Activated T-helper 1 cell treated with anti-CD3 and anti-CD28 coated beads, Interleukin-12 subunit alpha, Interleukin-12 subunit beta, Interleukin-2, Interleukin-4 antibody, amounts not matched to agents 30 ng/mL and 10 ng/mL and 1 ng/mL, durations not matched to agents 14 hours and 24 hours and 36 hours (primary cell): Measurements from ENCODE around the gene BPIFB3. TPM values are rescaled to one million over a fixed set of nuclear protein-coding genes. Genes with fewer than 3 reads are reported as not detected.
"Not testable (repeated sequence)": the region's sequence is repeated elsewhere in the genome, so short reads cannot be mapped to it uniquely, and the experiment has no call there.

Experiments used
- DNase-seq: peaks from one replicate; pipeline ENCODE4 v3.0.0; 2021; ENCODE audit warnings: low spot score
- H3K27ac Mint-ChIP-seq: one replicate; pipeline ENCODE4 v1.8.0; 2021; ENCODE audit warnings: mild to moderate bottlenecking, mixed read lengths
- H3K27me3 Mint-ChIP-seq: one replicate; pipeline ENCODE4 v1.8.0; 2022; ENCODE audit warnings: mild to moderate bottlenecking, moderate library complexity, mixed read lengths; ENCODE audit not compliant: insufficient read depth
- H3K36me3 Mint-ChIP-seq: one replicate; pipeline ENCODE4 v1.8.0; 2021; ENCODE audit warnings: low read depth, mixed read lengths
- H3K4me1 Mint-ChIP-seq: one replicate; pipeline ENCODE4 v1.8.0; 2021; ENCODE audit warnings: low read depth, mixed read lengths
- H3K4me3 Mint-ChIP-seq: one replicate; pipeline ENCODE4 v1.8.0; 2021; ENCODE audit warnings: mild to moderate bottlenecking, moderate library complexity, mixed read lengths
- H3K9me3 Mint-ChIP-seq: one replicate; pipeline ENCODE4 v1.8.0; 2021; ENCODE audit warnings: mixed read lengths
- intact Hi-C: fragments of 100-400 bp; cut with micrococcal nuclease; formaldehyde crosslinking; loops from one replicate; pipeline ENCODE4 v1.15.1; 2024
- total RNA-seq: library from RNA; stranded (reverse); gene quantifications from 2 replicates; pipeline ENCODE4 v1.2.3, GENCODE V29; 2022

The BPIFB3 gene
- total RNA-seq, 1 donor from 2014 or later: not detected

DNA sequence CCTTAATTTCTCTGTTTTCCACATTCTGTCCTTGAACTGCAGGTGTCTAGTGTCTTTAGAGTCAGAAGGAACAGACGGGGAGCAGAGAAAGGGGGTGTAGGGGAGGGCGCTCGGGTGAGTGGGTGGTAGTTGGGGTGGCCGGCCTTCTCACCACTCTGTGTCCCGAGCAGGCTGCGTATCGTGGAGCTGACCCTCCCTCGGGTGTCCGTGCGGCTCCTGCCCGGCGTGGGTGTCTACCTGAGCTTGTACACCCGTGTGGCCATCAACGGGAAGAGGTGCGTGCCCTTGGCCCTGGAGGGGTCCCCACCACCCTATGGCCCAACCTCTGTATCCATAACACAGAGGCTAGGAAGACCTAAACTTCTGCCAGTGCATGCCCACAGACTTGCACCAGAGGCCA lies 31.0 kb downstream of the BPIFB3 start:
- Mint-ChIP-seq H3K9me3 (no peaks in the 10 kb centered on the region), H3K27ac (no peak overlapping the region), H3K36me3 (no peaks in the 10 kb centered on the region), H3K4me1 (no peaks in the 10 kb centered on the region), H3K27me3 (peaks cover 3% of the 10 kb centered on the region), H3K4me3 (no peak overlapping the region)
- no peak for DNase-seq
- intact Hi-C loops: no loop called here

DNA sequence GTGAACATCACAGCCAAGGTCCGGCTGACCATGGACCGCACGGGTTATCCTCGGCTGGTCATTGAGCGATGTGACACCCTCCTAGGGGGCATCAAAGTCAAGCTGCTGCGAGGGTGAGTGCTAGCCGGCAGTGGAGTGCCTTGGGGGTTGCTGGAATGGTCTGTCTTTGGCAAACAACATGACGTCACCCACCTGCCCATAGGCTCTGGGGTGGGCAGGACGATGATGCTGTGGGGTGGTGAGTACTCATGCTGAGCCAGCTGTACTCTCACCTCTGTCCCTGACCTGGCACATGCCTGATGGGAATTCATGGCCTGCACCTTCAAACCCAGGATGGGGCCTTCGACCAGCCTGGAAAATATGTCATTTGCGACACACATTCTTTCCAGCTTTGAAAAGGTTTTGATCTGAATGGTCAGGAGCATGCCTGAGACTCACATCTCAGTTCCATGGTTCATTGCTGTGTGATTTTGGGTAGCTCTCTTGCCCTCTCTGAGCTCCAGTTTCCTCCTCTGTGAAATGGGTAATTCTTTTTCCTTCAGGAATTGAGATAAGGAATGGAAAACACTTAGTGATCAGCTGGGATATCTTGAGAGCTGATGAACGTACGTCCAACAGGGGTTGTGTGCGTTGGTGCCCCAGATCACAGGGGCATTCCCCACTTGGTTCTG lies 32.5 kb downstream of the BPIFB3 start:
- H3K4me3 Mint-ChIP-seq: no peak overlapping the region
- DNase-seq: no peak
- H3K27me3 Mint-ChIP-seq: peaks cover 3% of the 10 kb centered on the region
- no peaks in the 10 kb centered on the region for H3K4me1 Mint-ChIP-seq
- H3K9me3 Mint-ChIP-seq: no peaks in the 10 kb centered on the region
- intact Hi-C loops: no loop called here
- H3K36me3 Mint-ChIP-seq: no peaks in the 10 kb centered on the region
- no peak overlapping the region for H3K27ac Mint-ChIP-seq

DNA sequence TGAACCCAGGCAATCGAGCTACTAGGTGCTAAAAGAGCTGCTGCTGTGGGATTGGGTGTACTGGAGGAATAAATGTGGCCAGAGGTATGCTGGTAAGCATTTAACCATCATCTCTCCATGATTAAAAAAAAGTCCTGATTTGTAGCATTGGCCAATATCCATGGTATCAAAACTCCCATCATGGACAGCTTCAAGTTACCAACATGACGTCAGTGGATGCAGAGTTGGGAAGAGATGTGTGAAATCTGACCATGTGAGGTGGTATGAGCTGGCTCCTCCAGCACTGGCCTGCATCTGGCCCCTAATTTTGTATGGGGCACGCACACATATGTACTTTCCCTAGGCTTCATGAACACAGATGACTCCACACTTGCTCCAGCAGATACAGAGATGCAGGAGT lies 37.4 kb downstream of the BPIFB3 start:
- Mint-ChIP-seq H3K27ac (no peak overlapping the region), H3K36me3 (no peaks in the 10 kb centered on the region), H3K9me3 (no peaks in the 10 kb centered on the region), H3K4me1 (no peaks in the 10 kb centered on the region), H3K4me3 (no peak overlapping the region), H3K27me3 (no peaks in the 10 kb centered on the region)
- intact Hi-C loops: no loop called here
- DNase-seq: no peak

DNA sequence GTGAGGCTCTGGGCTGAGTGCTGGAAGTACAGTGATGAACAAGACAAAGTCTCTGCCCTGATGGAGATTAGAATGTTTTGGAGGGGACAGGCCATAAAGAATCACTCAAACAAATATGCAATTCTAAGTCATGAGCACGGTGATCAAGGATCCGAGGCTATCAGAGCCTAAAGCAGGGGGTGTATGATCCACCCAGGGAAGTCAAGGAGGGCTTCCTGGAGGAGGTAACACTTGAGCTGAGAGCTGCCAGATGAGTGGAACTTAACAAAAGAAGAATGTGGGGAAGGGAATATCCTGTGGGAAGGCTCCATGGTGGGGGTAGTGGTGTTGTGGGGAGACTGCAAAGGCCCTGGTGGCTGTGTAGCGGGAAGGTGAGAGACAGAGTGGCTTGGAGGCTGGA lies 38.0 kb downstream of the BPIFB3 start:
- no peaks in the 10 kb centered on the region for H3K27me3 Mint-ChIP-seq
- H3K9me3 Mint-ChIP-seq: no peaks in the 10 kb centered on the region
- H3K27ac Mint-ChIP-seq: no peak overlapping the region
- no peaks in the 10 kb centered on the region for H3K36me3 Mint-ChIP-seq
- no peaks in the 10 kb centered on the region for H3K4me1 Mint-ChIP-seq
- no peak overlapping the region for H3K4me3 Mint-ChIP-seq
- intact Hi-C loops: no loop called here
- no peak for DNase-seq

DNA sequence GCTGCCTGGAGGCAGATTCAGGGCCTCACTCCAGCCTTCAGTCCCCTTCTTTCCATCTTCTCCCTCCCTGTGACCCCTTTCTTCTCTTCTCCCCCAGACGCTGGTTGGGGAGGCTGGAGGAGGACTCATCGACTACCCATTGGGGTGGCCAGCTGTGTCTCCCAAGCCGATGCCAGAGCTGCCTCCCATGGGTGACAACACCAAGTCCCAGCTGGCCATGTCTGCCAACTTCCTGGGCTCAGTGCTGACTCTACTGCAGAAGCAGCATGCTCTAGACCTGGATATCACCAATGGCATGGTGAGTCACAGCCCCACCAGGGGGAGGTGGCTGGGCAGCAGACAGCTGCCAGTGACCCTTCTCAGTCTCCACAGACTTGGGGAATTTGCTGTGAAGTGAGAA lies 38.7 kb downstream of the BPIFB3 start:
- Mint-ChIP-seq H3K27ac (no peak overlapping the region), H3K36me3 (no peaks in the 10 kb centered on the region), H3K27me3 (no peaks in the 10 kb centered on the region), H3K9me3 (no peaks in the 10 kb centered on the region), H3K4me3 (no peak overlapping the region), H3K4me1 (no peaks in the 10 kb centered on the region)
- no peak for DNase-seq
- intact Hi-C loops: no loop called here

DNA sequence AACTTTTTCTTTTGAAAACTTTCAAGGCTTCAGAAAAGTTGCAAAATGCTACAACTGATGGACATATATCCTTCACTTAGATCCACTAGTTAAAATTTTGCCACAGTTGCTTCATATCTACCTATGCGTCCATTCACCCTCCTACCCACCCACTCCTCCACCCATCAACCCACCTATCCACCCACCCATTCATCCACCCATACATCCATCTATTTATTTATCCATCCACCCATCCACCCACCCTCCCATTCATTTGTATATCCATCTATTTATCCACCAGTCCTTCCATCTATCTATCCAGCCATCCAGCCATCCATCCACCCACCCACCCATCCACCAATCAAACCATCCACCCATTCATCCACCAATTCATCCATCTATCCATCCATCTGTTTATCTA lies 39.4 kb downstream of the BPIFB3 start:
- intact Hi-C loops: no loop called here
- no peak overlapping the region for H3K27ac Mint-ChIP-seq
- no peak for DNase-seq
- H3K9me3 Mint-ChIP-seq: no peaks in the 10 kb centered on the region
- no peaks in the 10 kb centered on the region for H3K4me1 Mint-ChIP-seq
- H3K36me3 Mint-ChIP-seq: no peaks in the 10 kb centered on the region
- no peaks in the 10 kb centered on the region for H3K27me3 Mint-ChIP-seq
- no peak overlapping the region for H3K4me3 Mint-ChIP-seq

DNA sequence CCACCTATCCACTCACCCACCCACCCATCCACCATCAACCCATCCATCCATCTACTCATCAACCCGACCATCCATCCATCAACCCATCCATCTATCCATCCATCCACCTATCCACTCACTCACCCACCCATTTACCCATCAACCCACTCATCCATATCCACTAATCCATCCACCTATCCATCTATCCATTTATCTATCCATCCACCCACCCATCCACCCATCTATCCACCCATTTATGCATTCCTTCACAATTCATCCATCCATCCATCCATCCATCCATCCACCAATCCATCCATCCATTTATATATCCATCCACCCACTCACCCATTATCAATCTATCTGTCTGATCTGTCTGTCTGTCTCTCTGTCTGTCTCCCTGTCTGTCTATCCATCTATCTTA lies 39.9 kb downstream of the BPIFB3 start:
- Mint-ChIP-seq H3K4me1 (no peaks in the 10 kb centered on the region), H3K36me3 (no peaks in the 10 kb centered on the region), H3K27ac (no peak overlapping the region), H3K9me3 (no peaks in the 10 kb centered on the region), H3K4me3 (no peak overlapping the region), H3K27me3 (no peaks in the 10 kb centered on the region)
- intact Hi-C loops: no loop called here
- DNase-seq: no peak

DNA sequence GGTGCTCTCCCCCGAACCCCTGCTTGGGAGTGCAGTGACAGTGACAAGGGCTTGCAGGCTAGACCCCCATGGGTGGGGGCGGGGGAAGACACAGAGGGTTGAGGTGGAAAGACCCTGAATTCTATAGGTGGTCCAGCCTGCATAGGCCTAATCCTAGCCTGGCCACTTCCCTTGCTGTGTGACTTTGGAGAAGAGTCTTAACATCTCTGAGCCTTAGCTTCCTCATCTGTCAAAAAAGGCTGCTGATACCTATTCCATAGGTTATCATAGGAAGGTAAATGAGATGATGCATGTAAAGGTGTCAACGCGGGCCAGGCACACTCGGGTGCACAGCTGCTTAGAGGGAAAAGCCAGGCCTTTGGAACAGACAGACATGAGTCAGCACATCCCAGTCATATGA lies 41.5 kb downstream of the BPIFB3 start:
- Mint-ChIP-seq H3K9me3 (no peaks in the 10 kb centered on the region), H3K4me3 (no peak overlapping the region), H3K36me3 (no peaks in the 10 kb centered on the region), H3K27ac (no peak overlapping the region), H3K4me1 (no peaks in the 10 kb centered on the region), H3K27me3 (no peaks in the 10 kb centered on the region)
- intact Hi-C loops: no loop called here
- DNase-seq: no peak

DNA sequence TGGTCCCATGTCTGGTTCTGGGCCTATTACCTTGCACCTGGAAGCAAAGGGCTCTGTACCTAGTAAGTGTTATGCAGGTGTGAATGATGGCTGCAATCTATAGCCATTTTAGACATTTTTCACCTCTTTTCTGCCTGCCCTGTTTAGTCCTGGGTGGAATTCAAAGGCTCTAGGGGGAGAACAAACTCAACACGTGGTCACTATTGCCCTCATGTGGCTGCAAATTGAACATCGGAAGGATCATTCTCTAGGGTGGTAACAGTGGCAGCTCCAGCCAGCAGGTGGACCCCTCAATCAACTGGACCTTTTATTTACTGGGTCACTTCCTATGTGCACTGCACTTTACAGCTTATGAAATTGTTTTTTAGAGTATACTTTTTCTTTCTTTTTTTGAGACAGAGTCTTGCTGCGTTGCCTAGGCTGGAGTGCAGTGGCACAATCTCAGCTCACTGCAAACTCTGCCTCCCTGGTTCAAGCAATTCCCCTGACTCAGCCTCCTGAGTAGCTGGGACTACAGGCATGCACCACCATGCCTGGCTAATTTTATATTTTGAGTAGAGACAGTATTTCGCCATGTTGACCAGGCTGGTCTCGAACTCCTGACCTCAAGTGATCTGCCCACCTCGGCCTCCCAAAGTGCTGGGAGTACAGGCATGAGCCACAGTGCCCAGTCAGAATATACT lies 42.3 kb downstream of the BPIFB3 start:
- DNase-seq: peak; percentile 5
- intact Hi-C loops: loop anchor here (1.0 kb wide), 1 partner anchor 194 kb away; no protein-coding TSS in a partner anchor
- not testable (repeated sequence) for H3K4me1 Mint-ChIP-seq, H3K4me3 Mint-ChIP-seq, H3K27ac Mint-ChIP-seq, H3K36me3 Mint-ChIP-seq, H3K27me3 Mint-ChIP-seq, H3K9me3 Mint-ChIP-seq

DNA sequence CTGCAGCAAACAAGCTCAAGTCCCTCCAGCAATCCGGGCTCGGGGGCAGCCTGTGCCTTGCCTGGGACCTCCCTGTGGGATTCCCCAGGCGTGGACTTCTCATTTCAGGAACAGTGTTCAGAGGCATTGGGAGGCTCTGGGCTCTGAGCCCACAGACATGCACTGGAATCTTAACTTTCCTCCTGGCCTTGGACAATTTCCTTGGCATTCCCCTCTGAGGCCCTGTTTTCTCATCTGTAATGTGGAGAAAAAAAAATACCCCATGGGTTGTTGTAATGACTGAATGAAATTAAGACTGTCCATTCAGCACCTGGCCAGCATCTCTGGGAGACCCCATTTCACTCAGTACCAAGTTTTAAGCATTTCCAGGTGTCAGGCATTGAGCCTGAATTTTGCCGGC lies 43.3 kb downstream of the BPIFB3 start:
- Mint-ChIP-seq H3K9me3 (no peaks in the 10 kb centered on the region), H3K27me3 (no peaks in the 10 kb centered on the region), H3K4me1 (no peaks in the 10 kb centered on the region), H3K36me3 (no peaks in the 10 kb centered on the region), H3K27ac (no peak overlapping the region), H3K4me3 (no peak overlapping the region)
- no peak for DNase-seq
- intact Hi-C loops: no loop called here

DNA sequence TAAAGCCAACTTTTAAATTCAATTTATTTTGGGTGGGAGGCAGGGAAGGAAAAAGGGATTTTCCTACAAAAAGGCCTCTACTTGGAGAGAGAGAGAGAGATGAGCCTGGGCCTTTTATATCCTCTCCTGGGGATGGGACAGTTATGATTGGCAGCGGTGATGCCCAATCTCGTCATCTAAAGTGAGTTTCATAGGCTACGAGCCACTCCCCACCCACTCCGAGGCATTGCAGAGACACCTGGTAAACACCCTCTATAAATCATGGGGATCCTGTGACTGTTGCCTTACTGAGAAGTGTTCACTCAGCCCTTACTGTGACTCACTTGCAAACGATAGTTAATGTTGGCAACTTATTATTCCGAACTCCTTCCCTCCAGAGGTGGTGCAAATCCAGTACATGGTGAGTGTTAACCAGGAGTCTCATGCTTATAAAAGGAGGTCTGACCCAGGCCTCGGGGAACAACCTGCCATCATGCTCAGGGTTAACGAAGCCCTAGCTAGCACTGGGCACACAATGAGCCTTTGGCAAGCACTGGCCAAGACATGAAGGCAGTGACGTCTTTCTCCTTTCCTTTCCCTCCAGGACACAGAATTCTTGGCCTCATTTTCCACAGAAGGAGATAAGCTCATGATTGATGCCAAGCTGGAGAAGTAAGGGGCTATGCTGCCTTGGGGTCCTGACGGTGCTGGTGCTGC lies 46.3 kb downstream of the BPIFB3 start:
- DNase-seq: no peak
- H3K4me1 Mint-ChIP-seq: no peaks in the 10 kb centered on the region
- H3K27me3 Mint-ChIP-seq: no peaks in the 10 kb centered on the region
- H3K27ac Mint-ChIP-seq: no peak overlapping the region
- intact Hi-C loops: no loop called here
- no peaks in the 10 kb centered on the region for H3K9me3 Mint-ChIP-seq
- no peak overlapping the region for H3K4me3 Mint-ChIP-seq
- no peaks in the 10 kb centered on the region for H3K36me3 Mint-ChIP-seq

DNA sequence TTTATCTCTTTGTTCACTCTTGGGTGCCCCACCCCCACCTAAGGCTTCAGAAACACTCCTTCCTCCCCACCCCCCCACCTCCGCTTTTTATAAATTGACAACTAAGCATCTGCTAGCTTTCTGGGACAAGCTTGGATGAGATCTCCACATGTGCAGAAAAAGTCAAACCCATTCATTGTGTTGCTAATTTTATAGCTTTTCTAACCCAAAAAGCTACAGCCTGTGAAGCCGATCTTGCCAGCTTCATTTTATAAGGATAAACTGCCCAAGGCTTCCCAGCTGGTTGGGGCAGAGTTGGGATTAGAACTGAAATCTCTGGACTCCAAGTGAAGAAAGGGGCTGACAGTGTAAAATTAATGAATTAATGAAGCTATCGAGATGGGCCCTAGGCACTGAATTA lies 49.9 kb downstream of the BPIFB3 start:
- H3K4me1 Mint-ChIP-seq: no peaks in the 10 kb centered on the region
- no peaks in the 10 kb centered on the region for H3K36me3 Mint-ChIP-seq
- H3K9me3 Mint-ChIP-seq: no peaks in the 10 kb centered on the region
- no peak overlapping the region for H3K4me3 Mint-ChIP-seq
- H3K27me3 Mint-ChIP-seq: no peaks in the 10 kb centered on the region
- no peak overlapping the region for H3K27ac Mint-ChIP-seq
- DNase-seq: no peak
- intact Hi-C loops: no loop called here

DNA sequence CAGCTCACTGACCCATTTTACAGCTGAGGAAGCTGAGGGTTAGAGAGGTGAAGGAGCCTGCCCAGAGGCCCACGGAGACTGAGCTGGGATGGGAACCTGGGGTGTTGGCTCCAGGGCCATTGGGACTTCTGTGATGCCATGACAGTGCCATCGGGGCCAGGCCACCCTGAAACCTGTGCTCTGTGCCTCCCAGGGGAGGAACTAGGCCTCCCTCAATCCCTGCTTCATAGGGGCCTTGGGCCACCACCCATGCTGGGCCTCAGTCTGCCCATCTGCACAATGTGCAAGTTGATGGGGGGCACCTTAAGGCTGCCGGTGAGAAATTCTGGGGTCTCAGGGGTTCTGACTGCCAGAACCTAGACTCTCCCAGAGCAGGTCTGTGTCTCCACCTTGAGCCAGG lies 50.6 kb downstream of the BPIFB3 start:
- no peaks in the 10 kb centered on the region for H3K9me3 Mint-ChIP-seq
- no peaks in the 10 kb centered on the region for H3K36me3 Mint-ChIP-seq
- intact Hi-C loops: no loop called here

More for the DNA sequence above, 50.6 kb downstream of the BPIFB3 start:
- no peaks in the 10 kb centered on the region for H3K4me1 Mint-ChIP-seq
- no peak for DNase-seq
- no peak overlapping the region for H3K4me3 Mint-ChIP-seq
- H3K27me3 Mint-ChIP-seq: no peaks in the 10 kb centered on the region
- H3K27ac Mint-ChIP-seq: no peak overlapping the region
